Sigmoid colon (tissue), 7 donors: ENCODE results near the gene CAPN12. TPM values are rescaled to one million over a fixed set of nuclear protein-coding genes. Genes with fewer than 3 reads are reported as not detected.

Experiments used
- DNase-seq: peaks from one replicate; pipeline ENCODE4 v3.0.0-alpha.2; 2019
- H3K27ac ChIP-seq, 4 donors: fragments of 200-600 bp; sonication (generic); one replicate each; pipeline ENCODE4 v1.5.1; 2016 to 2019; ENCODE audit warnings: mild to moderate bottlenecking in 1 of 4
- H3K27me3 ChIP-seq, 3 donors: fragments of 200-600 bp; sonication (generic); one replicate each; pipeline ENCODE4 v1.5.1; 2019; ENCODE audit warnings: mild to moderate bottlenecking in 1 of 3
- H3K36me3 ChIP-seq, 4 donors: fragments of 200-600 bp; sonication (generic); one replicate each; pipeline ENCODE4 v1.5.1; 2016 to 2019
- H3K4me1 ChIP-seq, 4 donors: fragments of 200-600 bp; sonication (generic); one replicate each; pipeline ENCODE4 v1.5.1; 2017 to 2019
- H3K4me3 ChIP-seq, 4 donors: fragments of 200-600 bp; sonication (generic); one replicate each; pipeline ENCODE4 v1.5.1; 2017 to 2019; ENCODE audit warnings: mild to moderate bottlenecking in 2 of 4, moderate library complexity in 1 of 4
- H3K9me3 ChIP-seq, 4 donors: fragments of 200-600 bp in 3 of 4; sonication (generic) in 3 of 4; one replicate each; pipeline versions ENCODE4 v1.5.1 to v1.6.1; 2013 to 2019
- EP300 ChIP-seq, 4 donors: sonication (generic); formaldehyde crosslinking; IDR thresholded peaks; one replicate each; pipeline ENCODE4 v1.6.1; 2017; ENCODE audit warnings: antibody characterized with exemption in 4 of 4
- POLR2A ChIP-seq, 2 donors: fragments of 450-650 bp; IDR thresholded peaks; one replicate each; pipeline ENCODE4 v1.6.1; 2016; ENCODE audit warnings: antibody characterized with exemption in 2 of 2, mild to moderate bottlenecking in 2 of 2, moderate library complexity in 2 of 2
- POLR2AphosphoS5 ChIP-seq, 4 donors: sonication (generic); formaldehyde crosslinking; IDR thresholded peaks; one replicate each; pipeline ENCODE4 v1.6.1; 2017; ENCODE audit warnings: antibody characterized with exemption in 4 of 4
- WGBS, 2 donors: extraction: QIAGEN DNeasy Blood & Tissue Kit; methylation state at CpG; one replicate each; pipeline ENCODE4 v1.1.7; 2013; 5-methylcytosine and 5-hydroxymethylcytosine counted together
- intact Hi-C: fragments of 100-400 bp; cut with DNase I; formaldehyde crosslinking; loops from one replicate; pipeline ENCODE4 v1.15.1; 2023
- polyA plus RNA-seq, 3 donors: library from polyadenylated mRNA; stranded (reverse); fragments of 200-250 nt; gene quantifications; one replicate each; pipeline ENCODE4 v1.2.3, GENCODE V29; 2013
- total RNA-seq, 4 donors: library from RNA; depleted of rRNA; stranded (reverse); fragments of >200 nt; gene quantifications; one replicate each; pipeline ENCODE4 v1.1.0, GENCODE V29; 2016
- TF ChIP-seq, protein P1 (sequence below), 4 experiments: fragments of 450-650 bp in 3 of 4; fragments of 200-600 bp in 1 of 4; IDR thresholded peaks; one replicate each; pipeline ENCODE4 v1.5.1; 2016 to 2019; ENCODE audit warnings: antibody characterized with exemption in 4 of 4, mild to moderate bottlenecking in 3 of 4, moderate library complexity in 2 of 4
- donor health status: healthy with polysubstance abuse.
- donor health status: Bipolar disorder and iron deficiency.
- donor health status: healthy.

Gene CAPN12
- total and polyA plus RNA-seq, 7 donors = 0.33 to 14.3 (median 4.2) TPM; not detected in 1

GRCh38 chr19:38690832-38691231, 53.4 kb downstream of the CAPN12 start:
- 82 to 88% methylated on average over 7 of the region's 7 CpGs for WGBS, 2 donors
- intact Hi-C loops = no loop called here
- Histone ChIP-seq H3K27me3 (no peaks in the 10 kb centered on the region), H3K36me3 (no peaks in the 10 kb centered on the region), H3K27ac (peak overlapping the region; percentile 91 to 97 (median 96)), H3K4me3 (no peak overlapping the region), H3K4me1 (peaks cover 0 to 89% (median 83%) of the 10 kb centered on the region in 4 donors), H3K9me3 (no peaks in the 10 kb centered on the region)
- no peak for TF ChIP-seq POLR2AphosphoS5 (IDR thresholded peaks at IDR 0.05)
- no peak for TF ChIP-seq EP300 (IDR thresholded peaks at IDR 0.05)
- no peak for TF ChIP-seq POLR2A (IDR thresholded peaks at IDR 0.05)
- TF ChIP-seq, protein P1, sequence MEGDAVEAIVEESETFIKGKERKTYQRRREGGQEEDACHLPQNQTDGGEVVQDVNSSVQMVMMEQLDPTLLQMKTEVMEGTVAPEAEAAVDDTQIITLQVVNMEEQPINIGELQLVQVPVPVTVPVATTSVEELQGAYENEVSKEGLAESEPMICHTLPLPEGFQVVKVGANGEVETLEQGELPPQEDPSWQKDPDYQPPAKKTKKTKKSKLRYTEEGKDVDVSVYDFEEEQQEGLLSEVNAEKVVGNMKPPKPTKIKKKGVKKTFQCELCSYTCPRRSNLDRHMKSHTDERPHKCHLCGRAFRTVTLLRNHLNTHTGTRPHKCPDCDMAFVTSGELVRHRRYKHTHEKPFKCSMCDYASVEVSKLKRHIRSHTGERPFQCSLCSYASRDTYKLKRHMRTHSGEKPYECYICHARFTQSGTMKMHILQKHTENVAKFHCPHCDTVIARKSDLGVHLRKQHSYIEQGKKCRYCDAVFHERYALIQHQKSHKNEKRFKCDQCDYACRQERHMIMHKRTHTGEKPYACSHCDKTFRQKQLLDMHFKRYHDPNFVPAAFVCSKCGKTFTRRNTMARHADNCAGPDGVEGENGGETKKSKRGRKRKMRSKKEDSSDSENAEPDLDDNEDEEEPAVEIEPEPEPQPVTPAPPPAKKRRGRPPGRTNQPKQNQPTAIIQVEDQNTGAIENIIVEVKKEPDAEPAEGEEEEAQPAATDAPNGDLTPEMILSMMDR (IDR thresholded peaks at IDR 0.05) = no peak
- no peak for DNase-seq

- H3K27ac ChIP-seq = peak overlapping the region; percentile 91 to 97 (median 96)
- no peak overlapping the region for H3K4me3 ChIP-seq
- WGBS, 2 donors = 95 to 96% methylated on average over 14 of the region's 14 CpGs
- no peaks in the 10 kb centered on the region for H3K27me3 ChIP-seq
- H3K9me3 ChIP-seq = no peaks in the 10 kb centered on the region
- no peaks in the 10 kb centered on the region for H3K36me3 ChIP-seq
- TF ChIP-seq EP300 (IDR thresholded peaks at IDR 0.05) = no peak
- no peak for TF ChIP-seq POLR2A (IDR thresholded peaks at IDR 0.05)
- TF ChIP-seq, protein P1 (IDR thresholded peaks at IDR 0.05) = no peak
- no peak for DNase-seq
- intact Hi-C loops = no loop called here
- H3K4me1 ChIP-seq = peaks cover 0 to 89% (median 83%) of the 10 kb centered on the region in 4 donors
Measured at GRCh38 chr19:38690146-38690545, 54.1 kb downstream of the CAPN12 start.

- DNase-seq = no peak
- Histone ChIP-seq H3K4me3 (no peak overlapping the region), H3K4me1 (peaks cover 0 to 89% (median 83%) of the 10 kb centered on the region in 4 donors), H3K36me3 (no peaks in the 10 kb centered on the region), H3K27ac (peak overlapping the region; percentile 22 to 97 (median 96)), H3K9me3 (no peaks in the 10 kb centered on the region), H3K27me3 (no peaks in the 10 kb centered on the region)
- intact Hi-C loops = no loop called here
- 95 to 97% methylated on average over 7 of the region's 7 CpGs for WGBS, 2 donors
- TF ChIP-seq, protein P1 (IDR thresholded peaks at IDR 0.05) = no peak
- no peak for TF ChIP-seq POLR2AphosphoS5 (IDR thresholded peaks at IDR 0.05)
- no peak for TF ChIP-seq POLR2A (IDR thresholded peaks at IDR 0.05)
- no peak for TF ChIP-seq EP300 (IDR thresholded peaks at IDR 0.05)
Measured at GRCh38 chr19:38687837-38688378, 56.4 kb downstream of the CAPN12 start.

GRCh38 chr19:38686530-38686888, 57.8 kb downstream of the CAPN12 start:
- no peaks in the 10 kb centered on the region for H3K27me3 ChIP-seq
- H3K9me3 ChIP-seq = no peaks in the 10 kb centered on the region
- TF ChIP-seq POLR2AphosphoS5 (IDR thresholded peaks at IDR 0.05) = no peak
- TF ChIP-seq, protein P1 (IDR thresholded peaks at IDR 0.05) = no peak
- TF ChIP-seq POLR2A (IDR thresholded peaks at IDR 0.05) = no peak
- TF ChIP-seq EP300 (IDR thresholded peaks at IDR 0.05) = no peak
- H3K4me1 ChIP-seq = peaks cover 0 to 89% (median 74%) of the 10 kb centered on the region in 4 donors
- no peaks in the 10 kb centered on the region for H3K36me3 ChIP-seq
- 53 to 76% methylated on average over 5 of the region's 5 CpGs for WGBS, 2 donors
- no peak for DNase-seq
- intact Hi-C loops = no loop called here
- H3K4me3 ChIP-seq = no peak overlapping the region
- H3K27ac ChIP-seq = peak overlapping the region; percentile 80 to 97 (median 96)
